Measurements from ENCODE around the gene TFDP2. TPM values are rescaled to one million over a fixed set of nuclear protein-coding genes. Genes with fewer than 3 reads are reported as not detected.

TFDP2 gene
- total and polyA plus RNA-seq, 9 donors = 21.3 to 43.7 (median 34.7) TPM

DNA sequence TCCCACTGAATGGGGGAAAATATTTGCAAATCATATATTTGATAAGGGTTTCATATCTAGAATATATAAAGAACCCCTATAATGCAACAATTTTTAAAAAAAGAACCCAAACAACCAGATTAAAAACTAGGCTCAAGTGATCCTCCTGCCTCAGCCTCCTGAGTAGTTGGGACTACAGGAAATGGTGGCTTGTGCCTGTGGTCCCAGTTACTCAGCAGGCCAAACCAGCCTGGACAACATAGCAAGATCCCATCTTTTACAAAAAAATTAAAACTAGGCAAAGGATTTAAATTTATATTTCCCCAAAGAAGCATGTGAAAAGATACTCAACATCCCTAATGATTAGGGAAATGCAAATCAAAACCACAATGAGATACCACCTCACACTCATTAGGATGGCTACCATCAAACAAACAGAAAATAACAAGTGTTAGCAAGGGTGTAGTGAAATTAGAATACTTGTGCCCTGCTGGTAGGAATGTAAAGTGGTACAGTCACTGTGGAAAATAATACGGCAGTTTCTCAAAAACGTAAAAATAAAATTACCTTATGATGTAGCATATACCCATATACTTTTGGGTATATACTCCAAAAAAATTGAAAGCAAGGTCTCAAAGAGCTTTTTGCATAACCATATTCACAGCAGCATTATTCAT is 19.7 kb downstream of the TFDP2 start:
- Histone ChIP-seq H3K27me3 (ENCODE audit: control insufficient read depth, insufficient read depth, low read length) (no peaks in the 10 kb centered on the region), H3K27ac (ENCODE audit: low read length) (no peak overlapping the region), H3K4me3 (ENCODE audit: low read length) (no peak overlapping the region), H3K36me3 (ENCODE audit: control insufficient read depth, insufficient read depth, low read length) (no peaks in the 10 kb centered on the region), H3K9me3 (replicated peaks; ENCODE audit: control insufficient read depth, low read depth, low read length) (no peaks in the 10 kb centered on the region), H3K4me1 (ENCODE audit: control insufficient read depth, insufficient read depth, low read length) (no peaks in the 10 kb centered on the region)
- no peak for DNase-seq
- WGBS (ENCODE audit: insufficient coverage) = no CpG with 5 or more reads among the region's 2 CpGs

DNA sequence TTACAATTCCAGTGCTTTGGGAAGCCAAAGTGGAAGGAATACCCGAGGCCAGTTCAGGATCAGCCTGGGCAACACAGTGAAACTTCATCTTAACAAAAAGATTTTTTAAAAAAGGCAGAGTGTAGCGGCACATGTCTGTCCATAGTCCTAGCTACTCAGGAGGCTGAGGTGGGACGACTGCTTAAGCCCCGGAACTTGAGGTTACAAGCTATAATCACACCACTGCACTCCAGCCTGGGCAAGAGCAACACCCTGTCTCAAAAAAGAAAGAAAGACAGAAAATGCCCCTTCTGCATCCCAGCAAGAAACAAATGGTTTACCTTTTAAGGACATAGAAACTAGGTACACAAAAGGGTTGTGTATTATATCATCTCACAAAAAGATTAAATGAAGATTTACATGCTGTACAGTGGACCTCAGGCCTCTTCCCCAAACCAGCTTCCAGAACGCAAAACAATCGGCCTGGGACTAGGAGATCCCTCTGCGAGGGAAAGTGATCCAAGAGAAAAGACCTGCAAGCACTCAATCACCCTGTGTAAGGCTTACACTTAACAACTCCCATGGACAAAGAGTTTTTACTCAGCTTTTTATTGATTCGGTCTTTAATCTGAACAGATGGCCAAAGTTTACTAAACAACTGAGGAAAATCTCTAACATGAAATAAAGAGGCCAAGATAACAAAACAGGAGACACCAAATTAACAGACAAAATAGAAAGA is 21.2 kb downstream of the TFDP2 start:
- Histone ChIP-seq H3K27me3 (ENCODE audit: control insufficient read depth, insufficient read depth, low read length) (no peaks in the 10 kb centered on the region), H3K27ac (ENCODE audit: low read length) (no peak overlapping the region), H3K4me3 (ENCODE audit: low read length) (no peak overlapping the region), H3K36me3 (ENCODE audit: control insufficient read depth, insufficient read depth, low read length) (no peaks in the 10 kb centered on the region), H3K9me3 (replicated peaks; ENCODE audit: control insufficient read depth, low read depth, low read length) (no peaks in the 10 kb centered on the region), H3K4me1 (ENCODE audit: control insufficient read depth, insufficient read depth, low read length) (no peaks in the 10 kb centered on the region)
- 50% methylated on average over 3 of the region's 8 CpGs for WGBS (ENCODE audit: insufficient coverage)
- DNase-seq = no peak

DNA sequence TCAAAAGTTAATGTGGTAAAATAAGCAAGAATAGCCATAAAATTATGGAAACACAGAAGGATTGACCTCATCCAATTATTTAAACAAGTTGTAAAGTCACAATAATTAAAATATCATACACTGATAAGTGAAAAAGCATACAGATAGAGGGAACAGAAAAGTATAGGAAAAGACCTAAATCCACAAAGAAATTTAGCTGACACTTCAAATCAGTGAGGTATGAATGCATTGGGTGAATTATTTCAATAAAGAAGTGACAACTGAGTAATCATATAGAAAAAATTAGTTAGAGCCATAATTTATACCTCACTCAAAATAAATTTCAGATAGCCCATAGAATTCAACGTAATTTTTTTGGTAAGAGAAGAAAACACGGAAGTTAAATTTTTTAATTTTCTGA is 25.1 kb downstream of the TFDP2 start:
- H3K9me3 ChIP-seq (replicated peaks; ENCODE audit: control insufficient read depth, low read depth, low read length) = no peaks in the 10 kb centered on the region
- peaks cover 6% of the 10 kb centered on the region for H3K4me1 ChIP-seq (ENCODE audit: control insufficient read depth, insufficient read depth, low read length)
- no peak overlapping the region for H3K27ac ChIP-seq (ENCODE audit: low read length)
- no peak for DNase-seq
- H3K36me3 ChIP-seq (ENCODE audit: control insufficient read depth, insufficient read depth, low read length) = no peaks in the 10 kb centered on the region
- no peak overlapping the region for H3K4me3 ChIP-seq (ENCODE audit: low read length)
- no CpG with 5 or more reads among the region's 2 CpGs for WGBS (ENCODE audit: insufficient coverage)
- no peaks in the 10 kb centered on the region for H3K27me3 ChIP-seq (ENCODE audit: control insufficient read depth, insufficient read depth, low read length)

- peak overlapping the region; percentile 78 for H3K27ac ChIP-seq (ENCODE audit: low read length)
These were observed 28.6 kb downstream of the TFDP2 start for GRCh38 chr3:142120707-142121106.

GRCh38 chr3:142118911-142119310 is 30.4 kb downstream of the TFDP2 start:
- WGBS (ENCODE audit: insufficient coverage) = 100% methylated on average over 1 of the region's 3 CpGs
- no peak overlapping the region for H3K4me3 ChIP-seq (ENCODE audit: low read length)
- no peak overlapping the region for H3K27ac ChIP-seq (ENCODE audit: low read length)

More at GRCh38 chr3:142120707-142121106, 28.6 kb downstream of the TFDP2 start:
- H3K4me1 ChIP-seq (ENCODE audit: control insufficient read depth, insufficient read depth, low read length) = peaks cover 6% of the 10 kb centered on the region
- WGBS (ENCODE audit: insufficient coverage) = 25% methylated on average over 2 of the region's 3 CpGs
- no peaks in the 10 kb centered on the region for H3K27me3 ChIP-seq (ENCODE audit: control insufficient read depth, insufficient read depth, low read length)
- no peak overlapping the region for H3K4me3 ChIP-seq (ENCODE audit: low read length)
- H3K9me3 ChIP-seq (replicated peaks; ENCODE audit: control insufficient read depth, low read depth, low read length) = no peaks in the 10 kb centered on the region
- no peaks in the 10 kb centered on the region for H3K36me3 ChIP-seq (ENCODE audit: control insufficient read depth, insufficient read depth, low read length)
- DNase-seq = peak; percentile 89

GRCh38 chr3:142117056-142117851 is 32.1 kb downstream of the TFDP2 start:
- DNase-seq = no peak
- WGBS (ENCODE audit: insufficient coverage) = 63% methylated on average over 2 of the region's 8 CpGs

More at GRCh38 chr3:142118911-142119310, 30.4 kb downstream of the TFDP2 start:
- no peak for DNase-seq
- H3K4me1 ChIP-seq (ENCODE audit: control insufficient read depth, insufficient read depth, low read length) = peaks cover 6% of the 10 kb centered on the region
- H3K27me3 ChIP-seq (ENCODE audit: control insufficient read depth, insufficient read depth, low read length) = no peaks in the 10 kb centered on the region
- H3K36me3 ChIP-seq (ENCODE audit: control insufficient read depth, insufficient read depth, low read length) = no peaks in the 10 kb centered on the region
- no peaks in the 10 kb centered on the region for H3K9me3 ChIP-seq (replicated peaks; ENCODE audit: control insufficient read depth, low read depth, low read length)

DNA sequence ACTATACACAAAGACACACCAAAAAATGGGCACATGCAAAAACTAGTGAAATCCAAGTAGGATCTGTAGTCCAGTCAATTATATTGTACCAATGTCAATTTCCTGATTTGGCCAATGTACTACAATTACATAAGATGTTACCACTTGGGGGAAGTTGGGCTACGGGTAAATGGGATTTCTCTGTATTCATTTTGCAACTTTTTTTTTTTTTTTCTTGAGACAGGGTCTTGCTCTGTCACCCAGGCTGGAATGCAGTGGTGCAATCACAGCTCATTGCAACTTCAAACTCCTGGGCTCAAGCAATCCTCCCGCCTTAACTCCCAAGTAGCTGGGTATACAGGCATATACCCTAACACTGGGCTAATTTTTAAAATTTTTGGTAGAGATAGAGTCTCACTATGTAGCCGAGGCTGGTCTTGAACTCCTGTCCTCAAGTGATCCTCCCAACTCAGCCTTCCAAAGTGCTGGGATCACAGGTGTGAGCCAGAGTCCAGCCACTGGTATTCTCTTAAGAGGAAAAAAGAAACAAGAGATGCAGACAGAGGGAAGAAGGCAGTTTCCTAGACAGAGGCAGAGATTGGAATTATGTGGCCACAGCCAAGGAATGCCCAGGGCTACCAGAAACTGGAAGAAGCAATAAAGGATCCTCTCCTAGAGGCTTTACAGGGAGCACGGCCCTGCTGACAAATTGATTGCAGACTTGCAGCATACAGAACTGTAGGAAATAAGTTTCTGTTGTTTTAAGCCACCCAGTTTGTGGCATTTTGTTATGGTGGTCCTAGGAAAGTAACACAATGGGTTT is 33.3 kb downstream of the TFDP2 start:
- Histone ChIP-seq H3K27ac (ENCODE audit: low read length) (no peak overlapping the region), H3K4me3 (ENCODE audit: low read length) (no peak overlapping the region), H3K36me3 (ENCODE audit: control insufficient read depth, insufficient read depth, low read length) (no peaks in the 10 kb centered on the region), H3K27me3 (ENCODE audit: control insufficient read depth, insufficient read depth, low read length) (no peaks in the 10 kb centered on the region), H3K4me1 (ENCODE audit: control insufficient read depth, insufficient read depth, low read length) (peaks cover 3% of the 10 kb centered on the region), H3K9me3 (replicated peaks; ENCODE audit: control insufficient read depth, low read depth, low read length) (no peaks in the 10 kb centered on the region)
- WGBS (ENCODE audit: insufficient coverage) = 57% methylated on average over 1 of the region's 4 CpGs
- DNase-seq = no peak

More at GRCh38 chr3:142117056-142117851, 32.1 kb downstream of the TFDP2 start:
- Histone ChIP-seq H3K27me3 (ENCODE audit: control insufficient read depth, insufficient read depth, low read length) (no peaks in the 10 kb centered on the region), H3K36me3 (ENCODE audit: control insufficient read depth, insufficient read depth, low read length) (no peaks in the 10 kb centered on the region), H3K9me3 (replicated peaks; ENCODE audit: control insufficient read depth, low read depth, low read length) (no peaks in the 10 kb centered on the region), H3K4me1 (ENCODE audit: control insufficient read depth, insufficient read depth, low read length) (peaks cover 3% of the 10 kb centered on the region), H3K27ac (ENCODE audit: low read length) (no peak overlapping the region), H3K4me3 (ENCODE audit: low read length) (no peak overlapping the region)

DNA sequence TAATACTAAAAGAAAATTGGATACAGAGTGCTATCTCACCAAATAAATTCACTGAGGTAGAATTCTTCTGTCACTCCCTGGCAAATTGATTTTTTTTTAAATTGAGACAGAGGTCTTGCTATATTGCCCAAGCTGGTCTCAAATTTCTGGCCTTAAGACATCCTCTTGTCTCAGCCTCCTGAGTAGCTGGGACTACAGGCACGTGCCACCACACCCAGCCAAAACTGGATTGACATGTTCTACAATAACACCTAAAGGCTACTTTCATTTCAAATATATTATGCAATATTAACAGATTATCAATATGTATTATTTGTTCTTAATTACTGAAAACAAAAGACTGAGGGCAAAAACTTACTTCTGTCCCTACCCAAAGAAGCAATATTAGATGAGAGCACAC is 36.7 kb downstream of the TFDP2 start:
- H3K36me3 ChIP-seq (ENCODE audit: control insufficient read depth, insufficient read depth, low read length) = no peaks in the 10 kb centered on the region
- H3K4me1 ChIP-seq (ENCODE audit: control insufficient read depth, insufficient read depth, low read length) = no peaks in the 10 kb centered on the region
- no CpG with 5 or more reads among the region's 1 CpG for WGBS (ENCODE audit: insufficient coverage)
- no peaks in the 10 kb centered on the region for H3K27me3 ChIP-seq (ENCODE audit: control insufficient read depth, insufficient read depth, low read length)
- DNase-seq = no peak
- H3K9me3 ChIP-seq (replicated peaks; ENCODE audit: control insufficient read depth, low read depth, low read length) = no peaks in the 10 kb centered on the region
- no peak overlapping the region for H3K4me3 ChIP-seq (ENCODE audit: low read length)
- no peak overlapping the region for H3K27ac ChIP-seq (ENCODE audit: low read length)

DNA sequence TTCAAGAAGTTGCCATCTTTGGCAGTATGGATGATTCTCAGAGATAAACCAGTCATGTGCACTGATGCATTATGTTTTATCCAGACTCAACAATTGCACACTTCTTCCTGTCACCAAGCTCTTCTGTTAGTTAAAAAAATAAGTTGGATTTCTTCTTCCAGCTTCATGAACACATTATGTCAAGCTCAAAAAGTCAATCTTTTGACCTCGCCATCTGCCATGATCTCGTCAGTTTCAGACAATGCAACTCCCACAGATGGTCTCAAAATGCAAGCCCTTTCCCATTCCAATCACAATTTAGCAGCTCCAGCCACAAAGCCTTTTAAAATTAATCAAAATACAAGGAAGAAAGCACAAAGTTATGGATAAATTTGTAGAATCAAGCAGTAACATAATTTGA is 42.8 kb downstream of the TFDP2 start:
- Histone ChIP-seq H3K36me3 (ENCODE audit: control insufficient read depth, insufficient read depth, low read length) (no peaks in the 10 kb centered on the region), H3K4me1 (ENCODE audit: control insufficient read depth, insufficient read depth, low read length) (no peaks in the 10 kb centered on the region), H3K9me3 (replicated peaks; ENCODE audit: control insufficient read depth, low read depth, low read length) (no peaks in the 10 kb centered on the region), H3K27me3 (ENCODE audit: control insufficient read depth, insufficient read depth, low read length) (no peaks in the 10 kb centered on the region), H3K4me3 (ENCODE audit: low read length) (no peak overlapping the region), H3K27ac (ENCODE audit: low read length) (no peak overlapping the region)
- WGBS (ENCODE audit: insufficient coverage) = 25% methylated on average over 2 of the region's 2 CpGs
- no peak for DNase-seq

Measured in muscle of leg (tissue), 11 donors.